H54 (cell line): ENCODE measurements around the gene PDE6C.
A peak's percentile ranks its signal among the peaks of the same experiment; 100 is the strongest.

Source experiments
- DNase-seq: peaks from one replicate; pipeline ENCODE4 v3.0.0; 2011; ENCODE audit warnings: low spot score, mixed read lengths; ENCODE audit not compliant: insufficient read length
- FAIRE-seq: peaks from 3 replicates; lab custom pipeline; 2011; peaks lifted over from hg19 to GRCh38; lab: Jason Lieb, UNC
- POLR2A ChIP-seq: IDR thresholded peaks from 2 replicates; pipeline ENCODE4 v1.6.1; 2011; ENCODE audit warnings: low read depth, mild to moderate bottlenecking, low read length

Gene PDE6C

DNA sequence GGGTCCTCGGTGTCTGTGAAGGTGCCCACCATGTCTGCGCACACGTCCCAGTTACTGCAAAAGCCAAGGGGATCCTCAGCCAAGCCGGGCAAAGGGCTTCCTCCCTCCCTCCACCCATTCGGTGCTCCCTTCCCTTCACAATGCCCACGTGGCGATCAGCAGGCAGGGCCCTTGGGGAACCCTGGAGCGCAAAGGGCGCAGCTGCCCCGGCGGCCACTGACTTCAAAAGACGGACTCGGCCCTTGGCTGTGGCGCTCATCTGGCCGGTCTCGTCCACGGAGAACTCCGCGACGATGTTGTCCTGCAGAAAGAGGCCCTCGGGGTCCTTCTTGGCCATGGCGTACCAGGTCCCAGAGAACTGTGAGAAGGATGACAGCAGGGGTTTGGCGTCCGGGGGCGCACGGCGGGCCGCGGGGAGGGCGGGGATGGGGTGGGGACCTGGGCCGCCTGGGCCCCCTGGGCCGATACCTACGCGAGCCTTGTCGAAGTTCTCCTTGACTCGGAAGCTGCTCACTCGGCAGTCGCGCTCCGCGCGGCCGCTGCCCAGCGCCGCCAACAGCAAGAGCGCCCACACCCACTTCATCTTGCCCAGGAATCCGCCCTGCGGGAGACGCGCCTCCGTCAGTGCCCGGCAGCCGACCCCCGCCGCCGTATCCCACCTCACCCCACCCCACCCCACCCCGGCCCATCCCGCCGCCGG is 11.7 kb upstream of the PDE6C start:
- FAIRE-seq = no peak
- DNase-seq = no peak
- TF ChIP-seq POLR2A = no peak

DNA sequence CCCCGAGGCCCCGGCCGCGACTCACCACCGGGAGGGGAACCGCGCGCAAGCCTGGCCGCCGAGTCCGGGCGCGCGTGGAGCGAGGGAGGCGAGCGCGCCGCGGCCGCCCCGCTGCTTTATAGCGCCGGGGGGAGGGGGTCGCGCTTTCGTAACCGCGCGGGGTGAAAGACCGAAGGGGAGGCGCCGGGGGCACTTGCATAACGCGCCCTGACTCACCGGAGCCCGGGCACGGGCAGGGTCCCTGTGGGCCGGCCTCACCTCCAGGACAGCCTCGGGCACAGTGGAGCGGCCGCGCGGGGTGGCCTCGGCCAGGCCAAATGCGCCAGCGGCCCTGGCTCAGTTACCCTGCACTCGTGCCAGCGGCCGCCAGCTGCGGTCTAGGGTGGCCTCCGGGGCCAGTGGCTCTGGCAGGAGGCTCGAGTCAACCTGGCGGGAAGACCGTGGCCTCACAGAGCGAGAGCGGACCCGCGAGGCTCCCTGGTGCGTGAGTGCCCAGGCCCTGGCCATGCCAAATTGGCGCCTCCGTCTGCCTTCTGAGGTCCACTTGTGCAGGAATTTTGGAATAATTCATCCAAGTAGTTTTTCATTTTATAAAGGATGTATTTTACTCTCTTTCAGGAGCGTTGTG is 11.1 kb upstream of the PDE6C start, which contains the start of gene RBP4:
Gene RBP4 (minus strand): TSS at position 90 of the 628 bp plus-strand sequence. CDS start 207 bp downstream, outside the sequence.
- FAIRE-seq (no peak), DNase-seq (no peak)
- no peak for TF ChIP-seq POLR2A

DNA sequence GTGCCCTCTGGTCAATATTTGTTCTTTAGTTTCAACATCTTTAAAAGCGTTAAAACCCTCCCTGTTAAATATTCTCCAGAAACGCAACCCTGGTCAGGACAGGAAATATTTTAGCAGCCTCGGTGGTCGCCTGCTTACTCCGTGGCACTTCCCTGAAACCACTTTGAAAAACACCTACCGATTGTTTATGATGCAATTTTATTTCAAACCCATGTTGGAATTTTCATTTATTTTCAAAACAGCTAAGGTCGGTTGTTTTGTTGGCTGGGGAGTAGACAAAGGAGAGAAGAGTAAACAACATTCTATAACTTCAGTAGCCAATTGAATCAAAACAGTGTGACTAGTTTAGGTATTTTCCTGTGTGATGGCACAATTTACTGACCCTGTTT is 10.6 kb upstream of the PDE6C start:
- no peak for FAIRE-seq
- no peak for DNase-seq
- TF ChIP-seq POLR2A = no peak

DNA sequence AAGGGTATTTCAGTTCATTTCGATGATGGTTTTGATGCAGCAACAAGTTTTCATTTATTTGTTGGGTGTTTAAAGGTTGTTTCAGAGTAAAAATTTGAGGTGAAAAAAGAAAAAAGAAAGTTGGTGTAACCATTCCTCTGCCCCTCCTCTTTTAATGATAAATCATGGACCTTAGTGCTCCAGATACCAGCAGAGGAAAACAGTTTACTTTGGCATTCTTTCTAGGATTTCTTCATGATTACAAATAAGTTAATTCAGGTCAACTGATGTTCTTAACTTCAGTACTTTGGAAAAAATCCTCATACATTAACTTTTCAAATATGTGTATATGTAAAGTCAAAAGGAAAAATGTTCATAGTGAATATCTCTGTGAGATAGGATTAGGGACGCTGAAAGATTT is 9.3 kb upstream of the PDE6C start:
- no peak for TF ChIP-seq POLR2A
- DNase-seq (no peak), FAIRE-seq (no peak)

DNA sequence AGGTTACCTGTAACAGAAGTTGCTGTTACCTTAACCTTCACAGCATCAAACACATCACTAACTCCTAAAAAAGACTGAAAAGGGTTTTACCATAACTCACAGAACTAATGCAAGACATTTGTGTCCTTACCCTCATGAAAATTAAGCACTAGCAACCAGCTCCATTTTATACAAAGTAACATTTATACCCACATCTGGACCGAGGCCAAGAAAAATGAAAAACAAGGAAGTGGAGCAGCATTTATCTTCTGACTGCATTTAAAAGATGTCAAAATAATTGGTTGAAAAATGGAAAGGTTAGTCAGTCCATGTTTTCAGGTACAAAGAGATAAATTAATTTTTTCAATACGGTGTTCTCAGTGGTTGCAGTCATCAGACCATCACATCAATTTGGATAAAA is 8.2 kb upstream of the PDE6C start:
- peak; percentile 55 for FAIRE-seq
- no peak for DNase-seq
- TF ChIP-seq POLR2A = no peak

DNA sequence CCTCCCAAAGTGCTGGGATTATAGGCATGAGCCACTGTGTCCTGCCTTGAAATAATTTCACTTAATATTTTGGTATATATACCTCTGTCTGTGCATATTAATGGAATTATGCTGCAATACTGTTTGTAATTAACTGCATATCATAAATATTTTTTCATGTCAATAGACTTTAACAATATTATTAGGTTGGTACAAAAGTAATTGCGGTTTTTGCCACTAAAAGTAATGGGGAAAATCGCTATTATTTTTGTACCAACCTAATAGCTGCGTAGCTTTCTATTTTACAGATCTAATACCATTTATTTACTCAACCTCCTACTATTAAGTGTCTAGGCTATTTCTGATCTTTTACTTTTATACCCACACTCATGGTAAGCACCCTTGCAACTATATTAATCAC is 3.9 kb upstream of the PDE6C start:
- TF ChIP-seq POLR2A = no peak
- no peak for FAIRE-seq
- no peak for DNase-seq

DNA sequence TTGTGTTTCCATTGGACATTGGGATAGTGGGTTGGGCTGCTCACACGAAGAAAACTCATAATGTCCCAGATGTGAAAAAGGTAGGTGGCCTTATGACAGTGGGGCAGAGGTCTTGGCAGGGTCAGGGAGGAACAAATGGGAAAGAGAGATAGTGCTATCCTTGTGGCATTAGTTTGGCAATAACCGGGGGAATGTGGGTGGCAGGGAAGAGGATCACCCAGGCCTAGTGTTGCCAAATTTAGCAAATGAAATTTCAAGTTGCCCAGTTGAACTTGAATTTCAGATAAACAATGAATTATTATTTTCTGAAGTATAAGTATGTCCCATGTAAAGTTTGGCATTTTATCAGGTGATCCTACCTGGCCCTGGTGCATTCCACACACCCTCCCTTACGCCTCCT is 789 bp downstream of the PDE6C start:
- DNase-seq (no peak), FAIRE-seq (no peak)
- no peak for TF ChIP-seq POLR2A

DNA sequence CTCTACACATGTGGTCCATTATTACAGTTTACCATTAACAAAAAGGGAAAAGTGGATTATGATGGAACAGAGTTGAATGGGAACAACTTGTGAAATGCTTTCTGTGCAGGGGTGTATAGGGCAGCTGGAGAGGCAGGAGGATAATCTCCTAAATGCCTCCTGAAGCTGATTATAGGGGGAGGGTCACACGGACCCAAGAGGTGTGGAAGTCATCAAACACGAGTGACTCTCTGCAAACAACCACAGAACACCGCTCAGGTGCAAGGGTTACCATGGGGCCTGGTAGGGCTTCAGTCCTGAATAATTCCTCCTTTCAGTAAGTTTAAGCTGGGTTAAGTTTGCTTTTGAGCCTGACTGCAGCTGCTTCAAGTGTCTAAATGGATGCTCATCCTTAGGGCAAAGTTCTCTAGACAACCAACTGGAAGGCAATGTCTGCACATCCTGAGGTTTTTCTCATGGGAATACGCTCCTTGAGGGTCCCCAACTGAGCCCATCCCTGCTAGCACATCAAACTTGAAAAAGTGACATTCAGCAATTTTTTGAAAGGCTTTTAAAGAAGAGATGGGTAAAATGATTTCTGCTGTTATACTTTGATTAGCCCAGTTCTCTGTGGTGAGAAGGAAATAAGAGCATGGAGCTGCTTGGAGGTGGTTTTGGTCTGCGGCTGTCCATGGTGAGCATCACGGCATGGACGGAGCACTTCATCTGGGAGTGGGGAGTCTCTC is 1.9 kb downstream of the PDE6C start:
- DNase-seq = no peak
- FAIRE-seq = no peak
- no peak for TF ChIP-seq POLR2A

DNA sequence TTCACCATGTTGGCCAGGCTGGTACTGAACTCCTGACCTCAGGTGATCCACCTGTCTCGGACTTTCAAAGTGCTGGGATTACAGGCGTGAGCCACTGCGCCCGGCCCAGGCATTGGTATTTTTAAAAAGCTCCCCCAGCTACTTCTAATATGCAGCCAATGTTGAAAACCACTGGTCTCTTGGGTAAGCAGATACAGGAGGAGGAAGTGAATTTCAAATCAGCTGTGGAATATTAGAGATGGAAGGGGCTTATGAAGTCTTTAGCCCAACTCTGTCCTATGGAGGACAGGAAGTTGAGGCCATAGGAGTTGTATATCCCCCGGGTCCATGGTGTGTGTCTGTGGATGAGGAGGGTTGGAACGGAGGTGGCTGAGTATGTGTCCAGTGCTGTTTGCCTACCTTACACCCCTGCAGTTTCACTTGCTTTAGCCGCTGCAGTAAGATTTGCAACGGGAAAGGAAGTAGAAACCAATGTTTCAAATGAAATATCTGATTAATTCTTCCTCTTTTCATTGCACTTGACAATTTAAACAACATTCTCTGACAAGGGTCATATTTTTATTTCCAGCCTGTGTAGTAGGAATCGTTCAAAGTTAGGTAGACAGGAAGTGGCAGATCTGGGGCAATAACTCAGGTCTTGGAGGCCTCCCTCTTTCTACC is 3.4 kb downstream of the PDE6C start:
- DNase-seq (no peak), FAIRE-seq (no peak)
- TF ChIP-seq POLR2A = no peak

DNA sequence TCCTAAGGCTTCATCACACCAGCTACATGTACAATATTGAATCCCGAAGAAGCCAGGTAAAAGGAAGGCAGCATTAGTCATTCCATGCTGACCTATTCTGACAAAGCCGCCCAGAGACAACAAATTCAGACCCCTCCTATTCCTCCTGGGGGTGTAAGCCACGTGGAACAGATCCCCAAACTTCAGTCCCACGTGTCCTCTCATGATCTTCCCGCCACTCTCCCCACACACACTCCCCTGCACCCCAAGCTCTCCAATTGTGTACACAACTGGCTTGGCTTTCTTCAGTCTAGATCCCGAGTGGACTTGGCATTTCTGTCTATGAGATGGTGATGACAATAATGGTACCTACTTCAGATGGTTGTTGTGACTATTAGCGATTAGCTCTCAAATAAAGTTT is 8.6 kb downstream of the PDE6C start:
- no peak for TF ChIP-seq POLR2A
- no peak for DNase-seq
- FAIRE-seq = no peak

DNA sequence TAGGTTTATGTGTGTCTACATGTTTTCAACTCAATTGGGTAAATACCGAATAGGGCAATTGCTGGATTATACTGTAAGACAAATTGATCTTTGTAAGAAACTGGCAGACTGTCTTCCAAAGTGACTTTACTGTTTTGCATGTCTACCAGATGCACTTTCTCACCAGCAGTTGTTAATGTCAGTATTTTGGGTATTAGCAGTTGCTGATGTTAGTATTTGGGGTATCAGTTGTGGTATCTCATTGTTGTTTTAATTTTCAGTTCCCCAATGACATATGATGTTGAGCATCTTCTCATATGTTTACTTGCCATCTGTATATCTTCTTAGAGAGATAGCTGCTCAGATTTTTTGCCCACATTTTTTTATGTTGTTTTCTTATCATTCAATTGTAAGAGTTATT is 10.6 kb downstream of the PDE6C start:
- FAIRE-seq (no peak), DNase-seq (no peak)

DNA sequence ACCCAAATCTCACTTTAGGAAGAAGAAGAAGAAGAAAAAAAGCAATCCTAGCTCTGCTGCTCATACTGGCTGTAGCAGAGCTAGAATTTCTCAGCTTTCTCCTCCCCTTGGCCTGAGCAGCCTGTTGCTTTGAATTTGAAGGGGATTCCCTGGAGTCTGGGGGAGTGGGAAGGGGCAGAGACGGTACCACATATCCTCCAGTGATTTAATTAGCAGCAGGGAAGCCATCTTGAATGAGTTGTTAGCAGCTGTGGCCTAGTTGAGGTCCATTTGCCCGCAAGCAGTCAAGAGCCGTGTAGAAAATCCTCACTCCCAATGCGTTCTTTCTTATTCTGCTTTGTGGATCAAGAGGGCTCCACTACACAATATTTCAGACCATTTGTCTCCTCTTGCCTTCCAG is 16.5 kb downstream of the PDE6C start:
- FAIRE-seq (no peak), DNase-seq (no peak)
- no peak for TF ChIP-seq POLR2A

More for the DNA sequence above, 10.6 kb downstream of the PDE6C start:
- TF ChIP-seq POLR2A = no peak

DNA sequence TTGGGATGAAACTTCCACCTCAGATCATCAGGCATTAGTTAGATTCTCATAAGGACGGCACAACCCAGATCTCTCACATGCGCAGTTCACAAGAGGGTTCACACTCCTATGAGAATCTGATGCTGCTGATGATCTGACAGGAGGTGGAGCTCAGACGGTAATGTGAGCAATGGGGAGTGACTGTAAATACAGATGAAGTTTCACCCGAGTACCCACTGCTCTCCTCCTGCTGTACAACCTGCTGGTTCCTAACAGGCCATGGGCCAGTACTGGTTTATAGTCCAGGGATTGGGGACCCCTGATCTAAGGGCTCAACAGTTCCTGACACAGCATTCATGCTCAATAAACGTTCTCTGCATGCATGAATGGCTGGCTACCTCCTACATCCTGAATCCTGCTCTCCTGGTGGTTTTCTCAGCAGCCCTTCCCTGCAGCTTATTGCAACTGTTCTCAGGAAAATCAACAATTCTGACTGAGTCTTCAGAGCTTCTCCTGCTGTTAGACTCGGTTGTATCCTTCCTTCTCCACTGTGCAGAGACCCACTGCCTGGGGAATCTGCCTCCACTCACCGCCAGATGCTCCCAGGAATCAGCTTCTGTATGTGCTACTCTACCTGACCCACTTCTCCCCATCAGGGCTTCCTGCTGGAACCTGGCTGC is 17.4 kb downstream of the PDE6C start:
- FAIRE-seq (no peak), DNase-seq (no peak)
- TF ChIP-seq POLR2A = no peak
